Natural killer cell treated with Interleukin-12 subunit alpha and Interleukin-12 subunit beta and Interleukin-15 and Interleukin-18, amount 100 ng/mL, for 72 hours (primary cell): ENCODE results near the gene SELENOO. TPM values are rescaled to one million over a fixed set of nuclear protein-coding genes. Genes with fewer than 3 reads are reported as not detected.

Source experiments
- ATAC-seq, 2 donors: fragments of 150-1000 bp; cut with Tn5 transposase in 1 of 2; sonication (Bioruptor Pico), chemical (Tn5 transposase) in 1 of 2; 2 replicates each; pipeline ENCODE4 v1.10.0; 2021
- DNase-seq: peaks from one replicate; pipeline ENCODE4 v3.0.0; 2022; ENCODE audit warnings: low spot score
- H3K27ac Mint-ChIP-seq, 2 donors: 1 replicate in 1 of 2; 2 replicates in 1 of 2; pipeline ENCODE4 v1.8.0; 2022; ENCODE audit warnings: mixed read lengths in 2 of 2, mild to moderate bottlenecking in 1 of 2, moderate library complexity in 1 of 2
- H3K27me3 Mint-ChIP-seq, 2 donors: 1 replicate in 1 of 2; 2 replicates in 1 of 2; pipeline ENCODE4 v1.8.0; 2022; ENCODE audit warnings: mixed read lengths in 2 of 2
- H3K36me3 Mint-ChIP-seq: one replicate; pipeline ENCODE4 v1.8.0; 2022; ENCODE audit warnings: mixed read lengths
- H3K4me1 Mint-ChIP-seq, 2 donors: 1 replicate in 1 of 2; 2 replicates in 1 of 2; pipeline ENCODE4 v1.8.0; 2022; ENCODE audit warnings: low read depth in 2 of 2, mixed read lengths in 2 of 2, mild to moderate bottlenecking in 1 of 2
- H3K4me3 Mint-ChIP-seq: one replicate; pipeline ENCODE4 v1.8.0; 2022; ENCODE audit warnings: mixed read lengths
- H3K9me3 Mint-ChIP-seq: 2 replicates; pipeline ENCODE4 v1.8.0; 2022; ENCODE audit warnings: mixed read lengths
- total RNA-seq, 2 donors: library from RNA; stranded (reverse); gene quantifications; one replicate each; pipeline ENCODE4 v1.2.3, GENCODE V29; 2022

The SELENOO gene
- total RNA-seq, 2 donors from 2014 or later: 23.4 to 43.3 TPM

DNA sequence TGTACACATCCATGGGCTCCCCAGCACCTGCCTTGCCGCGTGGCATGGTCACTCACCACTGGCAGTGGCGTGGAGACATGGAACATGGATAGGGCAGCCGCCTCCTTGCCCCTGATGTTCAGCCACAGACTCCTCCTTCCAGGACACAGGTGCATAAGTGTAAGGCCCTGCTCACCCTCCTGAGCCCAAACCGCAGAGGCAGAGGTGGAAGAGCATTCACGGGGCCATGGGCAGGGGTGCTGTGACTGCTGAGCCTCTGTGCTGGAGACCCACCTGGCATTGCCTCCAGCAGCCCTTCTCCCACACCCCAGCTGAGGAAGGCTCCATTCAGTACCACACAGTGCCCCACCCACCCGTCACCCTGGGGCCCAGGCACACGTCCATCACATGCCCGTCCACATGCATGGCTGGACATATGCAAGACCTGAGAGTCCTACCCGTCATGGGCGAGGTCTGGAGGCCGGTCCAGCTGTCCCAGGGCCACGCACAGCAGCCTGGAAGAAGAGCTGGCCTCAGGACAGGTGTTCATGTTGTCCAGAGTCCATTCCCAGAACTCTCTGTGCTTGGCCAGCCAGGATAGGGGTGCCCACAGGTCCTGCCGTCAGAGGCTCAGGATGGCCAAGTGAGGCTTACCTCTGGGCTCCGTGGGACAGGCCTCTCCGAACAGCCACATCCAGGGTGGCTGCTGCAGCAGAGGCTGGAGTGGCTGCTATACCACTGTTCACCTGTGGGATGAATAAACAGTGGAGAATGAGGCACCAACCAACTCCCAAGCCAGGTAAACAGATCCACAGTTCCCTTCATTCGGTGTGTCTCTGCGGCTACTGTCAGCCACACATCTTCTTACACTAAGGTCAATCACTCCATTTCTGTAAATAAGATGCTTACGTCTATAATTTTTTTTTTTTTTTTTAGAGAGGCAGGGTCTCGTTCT is 45.7 kb downstream of the SELENOO start:
- Mint-ChIP-seq H3K27ac (peak overlapping the region; percentile 43 to 51), H3K4me1 (peaks cover 25 to 34% of the 10 kb centered on the region in 2 donors), H3K4me3 (peak overlapping the region; percentile 50), H3K27me3 (no peaks in the 10 kb centered on the region), H3K36me3 (peaks cover 6% of the 10 kb centered on the region), H3K9me3 (no peaks in the 10 kb centered on the region)
- no peak for DNase-seq
- no peak for ATAC-seq

DNA sequence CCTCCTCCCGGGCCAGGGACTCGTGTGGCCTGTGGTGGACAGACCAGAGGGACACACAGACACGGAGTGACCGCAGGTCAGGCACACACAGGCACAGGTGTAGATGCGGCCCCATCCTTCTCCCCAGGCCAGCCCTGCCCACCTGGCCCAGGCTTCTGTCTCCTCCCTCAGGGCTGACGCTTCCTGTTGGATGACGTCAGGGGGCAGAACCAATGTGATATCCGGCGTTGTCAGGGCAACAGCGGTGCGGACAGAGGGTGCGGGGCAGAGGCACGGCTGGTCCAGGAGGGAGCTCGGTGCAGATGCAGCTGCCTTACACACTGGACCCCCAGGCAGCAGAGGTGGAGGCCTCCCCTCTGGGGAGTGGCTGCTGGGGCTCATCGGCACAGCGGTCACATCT is 46.9 kb downstream of the SELENOO start:
- Mint-ChIP-seq H3K4me1 (peaks cover 22 to 25% of the 10 kb centered on the region in 2 donors), H3K27ac (peak overlapping the region in 1 of 2 donors; percentile 51), H3K36me3 (peaks cover 6% of the 10 kb centered on the region), H3K27me3 (no peaks in the 10 kb centered on the region), H3K4me3 (peak overlapping the region; percentile 48), H3K9me3 (no peaks in the 10 kb centered on the region)
- no peak for DNase-seq
- no peak for ATAC-seq

GRCh38 chr22:50248196-50249081 is 47.6 kb downstream of the SELENOO start:
- H3K27me3 Mint-ChIP-seq: no peaks in the 10 kb centered on the region
- DNase-seq (no peak), ATAC-seq (no peak)
- peaks cover 22 to 25% of the 10 kb centered on the region in 2 donors for H3K4me1 Mint-ChIP-seq
- no peak overlapping the region for H3K4me3 Mint-ChIP-seq
- H3K27ac Mint-ChIP-seq: peak overlapping the region in 1 of 2 donors; percentile 51
- peaks cover 6% of the 10 kb centered on the region for H3K36me3 Mint-ChIP-seq
- no peaks in the 10 kb centered on the region for H3K9me3 Mint-ChIP-seq

DNA sequence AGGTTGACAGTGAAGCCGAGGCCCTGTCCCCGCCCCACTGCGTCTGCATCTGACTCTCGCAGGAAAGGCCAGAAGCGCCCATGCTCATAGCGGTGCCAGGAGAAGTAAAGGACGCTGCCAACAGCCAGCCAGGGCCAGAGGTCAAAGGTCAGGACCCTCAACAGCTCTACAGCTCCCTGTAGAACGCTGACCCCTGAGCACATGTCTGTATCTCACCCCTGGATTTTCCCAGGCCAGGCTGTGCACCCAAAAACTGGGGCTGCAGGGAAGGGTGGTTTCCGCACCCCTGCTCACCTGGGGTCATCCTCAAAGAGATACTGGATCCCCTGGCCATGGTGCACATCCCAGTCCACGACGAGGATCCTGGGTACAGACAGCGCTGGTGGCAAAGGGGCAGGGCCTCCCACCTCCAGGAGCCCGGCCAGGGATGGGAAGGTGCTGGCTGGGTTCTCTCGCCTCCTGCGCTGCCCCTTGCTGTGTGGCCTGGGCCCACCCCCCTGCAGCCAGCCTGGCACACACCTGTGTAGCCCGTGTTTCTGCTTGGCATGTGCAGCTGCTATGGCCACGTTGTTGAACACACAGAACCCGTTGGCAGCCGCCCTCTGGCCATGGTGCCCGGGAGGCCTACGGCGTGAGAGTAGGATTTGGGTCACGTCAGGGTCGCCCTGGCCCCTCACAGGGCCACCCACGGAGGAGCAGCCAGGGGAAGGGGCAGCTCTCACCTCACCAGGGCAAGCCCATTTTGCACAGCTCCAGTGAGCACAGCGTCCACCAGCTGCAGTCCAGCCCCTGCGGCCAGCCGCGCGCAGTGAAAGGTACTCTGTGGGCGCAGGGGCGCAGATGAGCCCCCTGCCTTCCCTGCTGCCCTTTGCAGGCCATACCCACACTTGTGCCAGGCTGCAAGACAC is 48.8 kb downstream of the SELENOO start:
- H3K27me3 Mint-ChIP-seq: no peaks in the 10 kb centered on the region
- DNase-seq (no peak), ATAC-seq (no peak)
- H3K4me1 Mint-ChIP-seq: peaks cover 18 to 22% of the 10 kb centered on the region in 2 donors
- peaks cover 6% of the 10 kb centered on the region for H3K36me3 Mint-ChIP-seq
- H3K4me3 Mint-ChIP-seq: peak overlapping the region; percentile 78
- H3K9me3 Mint-ChIP-seq: no peaks in the 10 kb centered on the region
- H3K27ac Mint-ChIP-seq: no peak overlapping the region

DNA sequence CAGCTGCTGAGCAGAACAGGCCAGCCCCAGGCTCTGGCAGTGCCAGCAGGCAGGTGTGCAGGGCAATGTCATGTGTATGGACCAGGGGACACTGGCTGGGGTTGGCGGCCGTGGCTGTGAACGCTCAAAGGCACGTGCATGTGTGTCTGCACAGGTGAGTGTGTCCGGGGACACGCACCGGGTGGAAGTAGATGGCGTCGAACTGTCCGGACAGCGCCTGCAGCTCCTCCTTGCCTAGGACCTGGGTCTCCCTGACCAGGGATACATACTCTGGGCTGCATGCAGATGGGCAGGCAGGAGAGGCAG is 49.4 kb downstream of the SELENOO start:
- Mint-ChIP-seq H3K4me3 (peak overlapping the region; percentile 78), H3K4me1 (peaks cover 14 to 17% of the 10 kb centered on the region in 2 donors), H3K27me3 (no peaks in the 10 kb centered on the region), H3K9me3 (no peaks in the 10 kb centered on the region), H3K36me3 (peaks cover under 1% of the 10 kb centered on the region), H3K27ac (no peak overlapping the region)
- ATAC-seq (no peak), DNase-seq (no peak)

DNA sequence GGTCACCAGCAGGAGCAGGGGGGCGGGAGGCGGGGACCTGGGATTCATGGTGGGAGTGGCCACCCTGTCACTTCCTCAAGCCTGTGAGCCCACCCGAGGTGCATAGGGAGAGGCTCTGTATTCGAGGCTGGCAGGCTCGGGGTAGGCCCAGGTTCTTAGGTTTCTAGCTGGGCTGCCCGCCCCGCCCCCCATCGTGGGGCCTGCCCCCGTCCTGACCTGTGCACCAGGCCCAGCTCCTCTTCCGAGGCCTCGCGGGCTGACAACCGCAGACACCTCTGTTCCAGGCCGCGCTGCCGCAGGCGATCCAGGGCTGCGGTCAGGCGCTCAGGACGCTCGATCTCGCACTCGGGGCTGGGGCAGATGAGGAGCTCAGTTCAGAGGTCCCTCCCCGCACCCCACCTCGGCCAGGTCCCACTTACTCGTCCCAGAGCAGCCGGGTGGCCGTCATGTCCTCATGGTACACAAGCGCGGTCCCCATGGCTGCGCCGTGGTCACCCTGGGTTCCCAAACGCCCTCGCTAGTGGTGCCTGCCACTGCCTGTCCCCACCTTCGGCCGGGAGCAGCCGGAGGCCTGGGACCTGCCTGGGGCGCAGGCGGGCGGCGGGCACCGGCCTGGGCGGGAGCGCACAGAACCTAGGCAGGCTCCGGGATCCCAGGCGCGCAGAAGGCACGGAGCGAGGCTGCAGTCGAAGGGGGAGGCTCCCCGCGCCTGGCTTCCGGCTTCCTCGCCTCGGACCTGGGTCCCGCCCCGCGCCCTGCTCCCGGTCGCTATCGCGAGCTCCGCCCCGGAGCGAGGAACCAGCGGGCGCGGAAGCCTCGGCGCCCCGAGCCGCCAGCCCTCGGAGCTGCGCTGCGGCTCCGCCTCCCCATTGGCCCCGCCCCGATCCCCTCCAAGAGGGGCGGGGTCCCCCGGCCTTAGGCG is 50.0 kb downstream of the SELENOO start, which contains the start of gene HDAC10:
HDAC10 (minus strand) TSS at position 711 of the 922 bp plus-strand sequence; CDS start at position 478, 233 bp downstream.
- Mint-ChIP-seq H3K27me3 (no peaks in the 10 kb centered on the region), H3K36me3 (no peaks in the 10 kb centered on the region), H3K9me3 (no peaks in the 10 kb centered on the region), H3K4me1 (peaks cover 14 to 16% of the 10 kb centered on the region in 2 donors), H3K4me3 (peak within 1 kb of the TSS; percentile 78), H3K27ac (no peak within 1 kb of the TSS)
- peak; percentile 91 for DNase-seq
- peak; percentile 88 to 91 for ATAC-seq

- Mint-ChIP-seq H3K27ac (no peak overlapping the region), H3K4me1 (peaks cover 14 to 16% of the 10 kb centered on the region in 2 donors), H3K9me3 (no peaks in the 10 kb centered on the region), H3K27me3 (no peaks in the 10 kb centered on the region), H3K4me3 (no peak overlapping the region), H3K36me3 (no peaks in the 10 kb centered on the region)
- ATAC-seq (no peak), DNase-seq (no peak)
These were observed 50.8 kb downstream of the SELENOO start for GRCh38 chr22:50251477-50252081.

DNA sequence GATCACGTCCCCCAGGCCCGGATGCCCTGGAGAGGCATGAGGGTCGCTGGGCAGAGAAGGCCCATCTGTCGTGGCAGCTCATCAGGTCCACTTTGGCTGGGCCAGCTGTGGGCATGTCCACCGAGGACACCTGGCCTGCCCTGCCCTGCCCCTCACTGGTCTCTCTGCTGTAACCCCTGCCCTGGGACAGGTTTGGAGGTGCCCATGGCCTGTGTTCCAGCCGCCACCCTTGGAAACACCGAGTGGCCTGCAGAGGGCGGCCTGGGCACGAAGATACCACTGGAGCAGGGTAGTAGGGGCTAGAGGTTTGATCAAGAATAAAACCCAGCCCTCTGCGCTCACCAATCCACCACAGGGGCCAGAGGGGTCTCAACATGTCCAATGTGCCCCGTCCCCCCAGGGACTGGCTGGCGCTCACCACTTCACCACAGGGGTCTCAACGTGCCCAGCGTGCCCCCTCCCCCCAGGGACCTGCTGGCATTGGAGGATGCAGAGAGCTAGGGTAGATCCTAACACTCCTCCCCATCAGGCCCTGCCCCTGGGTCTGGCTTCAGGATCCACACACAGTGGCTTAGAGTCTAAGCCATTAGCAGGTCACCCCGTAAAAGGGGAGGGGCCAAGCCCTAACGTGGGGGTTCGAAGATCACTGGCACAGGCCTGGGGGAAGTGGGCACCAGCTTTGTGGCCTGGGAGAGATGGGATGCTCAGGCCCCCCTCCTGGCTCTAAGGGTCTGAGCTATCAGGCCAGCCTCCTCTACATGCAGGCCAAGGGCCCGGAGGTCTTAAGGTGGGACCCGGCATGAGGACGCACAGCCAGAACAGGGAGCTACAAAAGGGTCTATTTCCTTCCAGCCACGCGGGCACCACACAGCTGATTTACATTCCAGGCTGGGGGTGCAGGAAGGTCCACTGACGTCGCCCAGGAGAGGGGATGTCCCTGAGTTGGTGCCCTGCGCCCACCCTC is 51.6 kb downstream of the SELENOO start:
- H3K27ac Mint-ChIP-seq: no peak overlapping the region
- H3K36me3 Mint-ChIP-seq: no peaks in the 10 kb centered on the region
- no peak overlapping the region for H3K4me3 Mint-ChIP-seq
- DNase-seq (no peak), ATAC-seq (peak; percentile 45 to 55)
- no peaks in the 10 kb centered on the region for H3K9me3 Mint-ChIP-seq
- H3K27me3 Mint-ChIP-seq: peaks cover 0 to under 1% of the 10 kb centered on the region in 2 donors
- peaks cover 11 to 12% of the 10 kb centered on the region in 2 donors for H3K4me1 Mint-ChIP-seq

DNA sequence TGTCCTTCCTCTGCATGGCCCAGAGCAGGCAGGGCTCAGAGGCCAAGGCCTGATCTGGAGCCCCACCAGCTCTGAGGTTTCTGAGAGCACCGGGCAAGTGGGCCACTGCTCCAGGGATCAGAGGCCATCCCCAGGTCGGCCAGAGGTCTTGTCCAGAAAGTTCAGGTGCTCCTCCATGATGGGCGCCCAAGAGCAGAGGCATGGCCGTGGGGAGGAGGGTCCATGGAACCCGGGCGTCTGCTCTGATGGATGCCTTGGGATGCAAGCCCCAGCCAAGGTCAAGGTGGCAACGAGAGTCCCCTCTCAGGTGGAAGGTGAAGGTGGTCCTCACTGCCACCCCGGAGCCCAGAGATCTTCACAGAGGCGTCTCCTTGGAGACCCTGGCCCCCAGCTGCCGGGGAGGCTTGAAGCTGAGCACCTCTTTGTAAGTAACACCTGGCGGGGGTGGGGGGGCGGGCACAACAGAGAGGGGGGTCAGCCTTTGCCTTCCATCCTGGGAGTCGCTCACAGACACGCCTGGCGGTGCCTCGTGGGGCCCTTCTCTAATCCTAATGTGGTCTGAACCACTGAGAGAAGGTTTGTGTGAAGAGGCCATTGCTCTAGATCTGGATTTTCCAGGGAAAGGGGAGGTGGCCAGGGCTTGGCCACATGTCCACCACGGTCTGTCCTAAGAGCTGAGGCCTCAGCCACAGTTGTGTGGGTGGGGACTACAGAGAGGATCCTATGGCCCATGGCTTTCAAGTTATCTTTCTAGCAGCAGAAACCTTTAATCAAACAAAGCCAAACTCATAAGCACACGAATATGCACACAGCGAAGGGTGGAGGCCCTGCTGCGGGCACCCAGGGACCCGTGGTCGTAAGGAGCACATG is 52.5 kb downstream of the SELENOO start:
- peaks cover 0 to 2% of the 10 kb centered on the region in 2 donors for H3K27me3 Mint-ChIP-seq
- H3K27ac Mint-ChIP-seq: no peak overlapping the region
- peaks cover 5 to 6% of the 10 kb centered on the region in 2 donors for H3K4me1 Mint-ChIP-seq
- no peaks in the 10 kb centered on the region for H3K36me3 Mint-ChIP-seq
- ATAC-seq: no peak
- DNase-seq: no peak
- no peak overlapping the region for H3K4me3 Mint-ChIP-seq
- no peaks in the 10 kb centered on the region for H3K9me3 Mint-ChIP-seq

- no peak for ATAC-seq
- H3K9me3 Mint-ChIP-seq: no peaks in the 10 kb centered on the region
- no peak overlapping the region for H3K27ac Mint-ChIP-seq
These were observed 53.1 kb downstream of the SELENOO start for GRCh38 chr22:50253941-50254340.

More at GRCh38 chr22:50253941-50254340, 53.1 kb downstream of the SELENOO start:
- Mint-ChIP-seq H3K4me1 (peaks cover 5 to 6% of the 10 kb centered on the region in 2 donors), H3K36me3 (no peaks in the 10 kb centered on the region), H3K4me3 (no peak overlapping the region), H3K27me3 (peaks cover 0 to 3% of the 10 kb centered on the region in 2 donors)
- DNase-seq: no peak
